Measurements from ENCODE around the gene MAD1L1.

Gene MAD1L1

DNA sequence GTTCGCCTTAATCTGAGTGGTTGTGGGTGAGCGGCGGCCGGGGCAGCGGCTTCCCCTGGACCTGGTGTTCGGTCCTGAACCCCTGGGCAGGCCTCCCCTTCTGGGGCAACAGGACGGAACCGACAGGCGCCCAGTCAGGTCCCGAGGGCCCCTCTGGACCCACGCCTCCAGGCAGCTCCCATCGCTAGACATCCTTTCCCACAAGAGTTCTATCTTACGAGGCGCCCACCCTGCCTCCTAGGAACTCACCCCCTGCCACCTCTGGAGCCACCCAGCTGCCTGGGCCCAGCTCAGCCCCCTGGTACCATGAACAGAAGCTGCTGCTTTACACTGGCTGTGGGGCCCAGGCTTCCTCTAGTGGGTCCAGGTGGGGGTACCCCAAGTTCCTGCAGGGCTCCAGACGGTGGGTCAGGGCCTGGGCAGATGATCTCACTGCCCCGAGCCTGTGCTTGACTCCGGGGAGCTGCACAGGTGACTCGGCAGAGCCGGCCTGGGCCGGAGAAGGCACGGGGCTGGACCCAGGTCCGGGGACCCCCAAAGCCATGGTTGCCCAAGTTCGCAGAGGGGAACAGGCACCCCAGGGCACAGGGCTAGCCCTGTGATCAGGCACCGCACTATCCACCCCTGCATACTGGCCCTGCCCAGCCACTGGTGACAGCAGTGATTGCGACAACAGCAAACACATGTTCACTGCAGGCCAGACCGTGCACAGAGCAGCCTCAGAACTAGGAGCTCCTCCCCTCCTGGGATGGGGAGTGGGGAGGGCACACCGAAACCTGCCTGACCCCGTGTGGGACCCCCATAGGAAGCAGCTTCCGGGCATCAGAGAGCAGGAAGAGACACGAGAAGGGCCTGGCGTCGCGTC lies 382.4 kb downstream of the MAD1L1 start:
- Histone ChIP-seq H3K27ac (ENCODE audit: low read depth, low read length) (no peak overlapping the region), H3K9me2 (replicated peaks; ENCODE audit: control insufficient read depth, low read length) (no peaks in the 10 kb centered on the region)

DNA sequence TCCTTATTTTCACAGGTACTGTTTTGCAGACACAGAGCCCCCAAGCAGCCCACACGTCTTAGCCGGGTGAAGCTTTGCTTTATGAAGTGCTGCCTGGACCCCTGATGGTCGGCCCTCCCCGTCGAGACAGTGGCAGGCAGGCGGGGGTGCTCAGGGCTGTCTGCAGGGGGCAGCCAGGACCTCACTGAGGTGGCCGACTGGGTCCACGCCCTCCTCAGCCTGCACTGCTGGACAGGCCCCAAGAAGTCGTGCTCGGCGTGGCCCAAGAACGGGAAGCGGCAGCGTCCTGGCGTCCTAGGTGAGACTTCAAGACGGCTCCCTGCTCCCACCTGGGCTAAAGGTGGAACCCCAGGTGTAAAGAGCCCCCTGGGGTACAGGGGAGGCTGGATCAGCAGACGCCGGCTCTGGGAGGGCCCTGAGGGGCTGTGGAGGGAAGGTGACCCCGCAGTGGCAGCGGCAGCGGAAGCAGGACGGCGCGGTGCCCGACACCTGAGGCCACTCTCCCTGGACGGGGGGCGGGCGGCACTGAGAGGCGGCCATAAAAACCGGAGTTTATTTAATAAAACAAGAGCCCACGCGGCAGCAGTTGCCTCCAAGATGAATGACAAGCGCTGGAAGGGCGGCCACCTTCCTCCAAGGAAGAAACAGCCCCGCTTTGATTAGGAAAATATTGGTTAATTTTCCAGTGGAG lies 383.2 kb downstream of the MAD1L1 start:
- H3K36me3 ChIP-seq (ENCODE audit: control insufficient read depth, low read length), result no peaks in the 10 kb centered on the region
- no peaks in the 10 kb centered on the region for H3K9me2 ChIP-seq (replicated peaks; ENCODE audit: control insufficient read depth, low read length)
- no peaks in the 10 kb centered on the region for H3F3A ChIP-seq (ENCODE audit: control insufficient read depth, insufficient read depth)
- H3K27ac ChIP-seq (ENCODE audit: low read depth, low read length), result no peak overlapping the region
- H3K79me2 ChIP-seq (ENCODE audit: control insufficient read depth, low read length), result no peaks in the 10 kb centered on the region
- no peak overlapping the region for H3K4me2 ChIP-seq (ENCODE audit: low read length)
- no peak for TF ChIP-seq EZH2phosphoT487 (IDR thresholded peaks at IDR 0.05; ENCODE audit: borderline replicate concordance, low read length)
- TF ChIP-seq, protein P1, sequence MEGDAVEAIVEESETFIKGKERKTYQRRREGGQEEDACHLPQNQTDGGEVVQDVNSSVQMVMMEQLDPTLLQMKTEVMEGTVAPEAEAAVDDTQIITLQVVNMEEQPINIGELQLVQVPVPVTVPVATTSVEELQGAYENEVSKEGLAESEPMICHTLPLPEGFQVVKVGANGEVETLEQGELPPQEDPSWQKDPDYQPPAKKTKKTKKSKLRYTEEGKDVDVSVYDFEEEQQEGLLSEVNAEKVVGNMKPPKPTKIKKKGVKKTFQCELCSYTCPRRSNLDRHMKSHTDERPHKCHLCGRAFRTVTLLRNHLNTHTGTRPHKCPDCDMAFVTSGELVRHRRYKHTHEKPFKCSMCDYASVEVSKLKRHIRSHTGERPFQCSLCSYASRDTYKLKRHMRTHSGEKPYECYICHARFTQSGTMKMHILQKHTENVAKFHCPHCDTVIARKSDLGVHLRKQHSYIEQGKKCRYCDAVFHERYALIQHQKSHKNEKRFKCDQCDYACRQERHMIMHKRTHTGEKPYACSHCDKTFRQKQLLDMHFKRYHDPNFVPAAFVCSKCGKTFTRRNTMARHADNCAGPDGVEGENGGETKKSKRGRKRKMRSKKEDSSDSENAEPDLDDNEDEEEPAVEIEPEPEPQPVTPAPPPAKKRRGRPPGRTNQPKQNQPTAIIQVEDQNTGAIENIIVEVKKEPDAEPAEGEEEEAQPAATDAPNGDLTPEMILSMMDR (IDR thresholded peaks at IDR 0.05; ENCODE audit: low read depth, low read length, poor library complexity, severe bottlenecking), result no peak
- 0 out of 2 replicates have a peak, but pooled peaks cover 3% of the 10 kb centered on the region for H4K20me1 ChIP-seq (ENCODE audit: control insufficient read depth, insufficient read depth, low read depth, low read length)
- peaks cover 5% of the 10 kb centered on the region for H3K4me1 ChIP-seq (ENCODE audit: control insufficient read depth, low read length)
- H3K9me3 ChIP-seq (ENCODE audit: control insufficient read depth, insufficient read depth, low read length), result no peaks in the 10 kb centered on the region
- H3K4me3 ChIP-seq (ENCODE audit: low read length), result no peak overlapping the region
- no peaks in the 10 kb centered on the region for H3K27me3 ChIP-seq (ENCODE audit: control insufficient read depth, low read length)

More for the DNA sequence above, 382.4 kb downstream of the MAD1L1 start:
- Histone ChIP-seq H3K27me3 (ENCODE audit: control insufficient read depth, low read length) (no peaks in the 10 kb centered on the region), H3K9me3 (ENCODE audit: control insufficient read depth, insufficient read depth, low read length) (no peaks in the 10 kb centered on the region), H4K20me1 (ENCODE audit: control insufficient read depth, insufficient read depth, low read depth, low read length) (0 out of 2 replicates have a peak, but pooled peaks cover 3% of the 10 kb centered on the region), H3K4me2 (ENCODE audit: low read length) (no peak overlapping the region), H3K4me3 (ENCODE audit: low read length) (no peak overlapping the region), H3K79me2 (ENCODE audit: control insufficient read depth, low read length) (no peaks in the 10 kb centered on the region), H3K36me3 (ENCODE audit: control insufficient read depth, low read length) (no peaks in the 10 kb centered on the region), H3K4me1 (ENCODE audit: control insufficient read depth, low read length) (no peaks in the 10 kb centered on the region), H3F3A (ENCODE audit: control insufficient read depth, insufficient read depth) (no peaks in the 10 kb centered on the region)
- TF ChIP-seq EZH2phosphoT487 (IDR thresholded peaks at IDR 0.05; ENCODE audit: borderline replicate concordance, low read length), result no peak
- TF ChIP-seq, protein P1 (IDR thresholded peaks at IDR 0.05; ENCODE audit: low read depth, low read length, poor library complexity, severe bottlenecking), result no peak

DNA sequence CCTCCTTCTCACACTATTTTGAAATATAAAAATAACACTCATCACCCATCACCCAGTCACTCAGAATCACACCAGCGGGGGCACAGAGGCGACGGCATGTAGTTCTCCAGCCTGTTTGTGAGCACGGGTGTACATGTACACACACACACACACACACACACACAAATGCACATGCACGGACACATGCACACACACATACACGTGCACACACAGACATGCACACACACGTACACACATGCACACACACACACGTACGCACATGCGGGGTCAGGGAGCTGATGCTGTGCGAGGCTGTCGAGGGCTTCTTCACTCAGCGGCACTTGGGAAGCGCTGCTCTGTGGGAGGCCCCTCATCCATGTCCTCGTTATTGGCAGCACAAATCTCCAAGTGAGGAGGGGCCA lies 383.8 kb downstream of the MAD1L1 start:
- Histone ChIP-seq H3F3A (ENCODE audit: control insufficient read depth, insufficient read depth) (no peaks in the 10 kb centered on the region), H3K36me3 (ENCODE audit: control insufficient read depth, low read length) (no peaks in the 10 kb centered on the region), H4K20me1 (ENCODE audit: control insufficient read depth, insufficient read depth, low read depth, low read length) (0 out of 2 replicates have a peak, but pooled peaks cover 3% of the 10 kb centered on the region), H3K4me1 (ENCODE audit: control insufficient read depth, low read length) (peaks cover 11% of the 10 kb centered on the region), H3K27ac (ENCODE audit: low read depth, low read length) (no peak overlapping the region), H3K9me3 (ENCODE audit: control insufficient read depth, insufficient read depth, low read length) (no peaks in the 10 kb centered on the region), H3K4me3 (ENCODE audit: low read length) (no peak overlapping the region), H3K27me3 (ENCODE audit: control insufficient read depth, low read length) (no peaks in the 10 kb centered on the region), H3K4me2 (ENCODE audit: low read length) (no peak overlapping the region), H3K9me2 (replicated peaks; ENCODE audit: control insufficient read depth, low read length) (no peaks in the 10 kb centered on the region), H3K79me2 (ENCODE audit: control insufficient read depth, low read length) (no peaks in the 10 kb centered on the region)
- TF ChIP-seq, protein P1 (IDR thresholded peaks at IDR 0.05; ENCODE audit: low read depth, low read length, poor library complexity, severe bottlenecking), result no peak
- no peak for TF ChIP-seq EZH2phosphoT487 (IDR thresholded peaks at IDR 0.05; ENCODE audit: borderline replicate concordance, low read length)
